IgD-negative memory B cell (primary cell): ENCODE results near the gene ZNF91. TPM values are rescaled to one million over a fixed set of nuclear protein-coding genes. Genes with fewer than 3 reads are reported as not detected.
"Not testable (repeated sequence)": the region's sequence is repeated elsewhere in the genome, so short reads cannot be mapped to it uniquely, and the experiment has no call there.

Experiments
- H3K27ac Mint-ChIP-seq, 3 donors: one replicate each; pipeline ENCODE4 v1.8.0; 2020 to 2022; ENCODE audit warnings: mild to moderate bottlenecking in 3 of 3, mixed read lengths in 3 of 3, moderate library complexity in 1 of 3
- H3K27me3 Mint-ChIP-seq: one replicate; pipeline ENCODE4 v1.8.0; 2021; ENCODE audit warnings: mixed read lengths
- H3K36me3 Mint-ChIP-seq: one replicate; pipeline ENCODE4 v1.8.0; 2020; ENCODE audit warnings: mild to moderate bottlenecking, mixed read lengths
- H3K4me1 Mint-ChIP-seq, 3 donors: one replicate each; pipeline ENCODE4 v1.8.0; 2020 to 2022; ENCODE audit warnings: mixed read lengths in 3 of 3, mild to moderate bottlenecking in 1 of 3
- H3K4me3 Mint-ChIP-seq, 4 donors: one replicate each; pipeline ENCODE4 v1.8.0; 2020 to 2022; ENCODE audit warnings: mild to moderate bottlenecking in 4 of 4, mixed read lengths in 4 of 4, moderate library complexity in 3 of 4
- H3K9me3 Mint-ChIP-seq, 3 donors: one replicate each; pipeline ENCODE4 v1.8.0; 2020 to 2021; ENCODE audit warnings: mixed read lengths in 3 of 3, mild to moderate bottlenecking in 1 of 3
- polyA plus RNA-seq: library from polyadenylated mRNA; unstranded; fragments of 300-500 nt; fragmentation: Illumina TruSeq; gene quantifications from one replicate; pipeline ENCODE4 v1.2.3, GENCODE V29; 2021

The ZNF91 gene
- polyA plus RNA-seq, 1 donor from 2014 or later: 32.3 TPM

GRCh38 chr19:23406091-23406490 is 10.8 kb upstream of the ZNF91 start:
- H3K36me3 Mint-ChIP-seq: no peaks in the 10 kb centered on the region
- H3K27ac Mint-ChIP-seq: no peak overlapping the region
- H3K27me3 Mint-ChIP-seq: no peaks in the 10 kb centered on the region
- peaks cover 0 to 2% (median 2%) of the 10 kb centered on the region in 3 donors for H3K4me1 Mint-ChIP-seq
- no peak overlapping the region for H3K4me3 Mint-ChIP-seq
- H3K9me3 Mint-ChIP-seq: peaks cover 0 to 2% (median 0%) of the 10 kb centered on the region in 3 donors

DNA sequence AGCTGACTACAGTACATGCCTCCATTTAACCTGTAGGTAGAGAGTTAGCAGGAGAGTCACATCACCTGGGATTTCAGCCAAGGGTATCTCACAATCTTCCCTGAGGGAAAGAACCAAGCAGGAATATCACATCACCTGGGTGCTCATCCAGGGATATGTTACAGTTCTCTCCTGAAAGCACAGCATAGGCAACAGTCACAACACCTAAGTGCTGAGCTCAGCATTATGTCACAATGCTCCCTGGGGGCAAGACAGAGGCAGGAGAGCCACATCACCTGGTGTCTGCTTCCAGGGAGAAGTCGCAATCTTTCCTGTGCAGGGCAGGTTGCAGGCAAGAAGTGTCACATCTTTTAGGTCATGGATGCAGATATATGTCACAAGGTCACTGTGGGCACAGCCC is 9.4 kb upstream of the ZNF91 start:
- Mint-ChIP-seq H3K4me3 (no peak overlapping the region), H3K36me3 (no peaks in the 10 kb centered on the region), H3K4me1 (peaks cover 0 to 2% (median 2%) of the 10 kb centered on the region in 3 donors), H3K9me3 (peaks cover 0 to 2% (median 2%) of the 10 kb centered on the region in 3 donors), H3K27ac (no peak overlapping the region), H3K27me3 (no peaks in the 10 kb centered on the region)

DNA sequence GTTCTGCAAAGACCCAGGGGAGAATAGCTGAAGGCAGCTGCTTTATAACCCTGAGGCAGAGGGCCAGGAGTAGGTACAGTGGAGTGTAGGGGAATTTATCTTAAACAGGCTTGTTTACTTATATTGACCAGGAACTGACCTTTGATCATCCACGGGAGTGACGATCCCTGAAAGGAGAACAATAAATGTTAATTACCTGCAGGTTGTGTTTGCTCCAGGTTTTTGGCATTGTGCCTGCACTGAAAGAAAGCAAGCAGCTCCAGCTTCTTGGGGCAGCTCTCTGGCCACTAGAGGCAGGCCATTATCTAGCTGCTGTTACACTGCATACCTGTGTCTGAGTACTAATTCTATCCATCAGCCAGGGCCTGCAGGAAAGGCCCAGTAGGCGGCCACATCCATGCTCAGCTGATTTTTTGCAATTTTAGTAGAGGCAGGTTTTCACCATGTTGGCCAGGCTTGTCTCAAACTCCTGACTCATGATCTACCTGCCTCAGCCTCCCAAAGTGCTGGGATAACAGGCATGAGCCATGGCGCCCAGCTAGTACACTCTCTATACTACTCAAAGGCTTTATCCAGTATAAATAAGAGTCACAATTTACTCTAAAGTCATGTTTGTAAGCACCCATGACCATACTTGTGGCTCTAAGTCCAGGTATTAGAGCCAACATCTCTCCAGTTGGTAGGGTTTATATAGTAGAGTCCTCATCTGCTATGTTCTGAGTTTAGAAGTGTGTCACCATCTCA is 8.5 kb upstream of the ZNF91 start:
- H3K27ac Mint-ChIP-seq: no peak overlapping the region
- H3K27me3 Mint-ChIP-seq: no peaks in the 10 kb centered on the region
- peaks cover 0 to 1% (median 0%) of the 10 kb centered on the region in 3 donors for H3K4me1 Mint-ChIP-seq
- no peaks in the 10 kb centered on the region for H3K36me3 Mint-ChIP-seq
- H3K4me3 Mint-ChIP-seq: no peak overlapping the region
- peaks cover 0 to 2% (median 2%) of the 10 kb centered on the region in 3 donors for H3K9me3 Mint-ChIP-seq

GRCh38 chr19:23403052-23403451 is 7.8 kb upstream of the ZNF91 start:
- Mint-ChIP-seq H3K27ac (no peak overlapping the region), H3K4me3 (no peak overlapping the region), H3K27me3 (no peaks in the 10 kb centered on the region), H3K36me3 (no peaks in the 10 kb centered on the region), H3K9me3 (peaks cover 0 to 2% (median 2%) of the 10 kb centered on the region in 3 donors), H3K4me1 (no peaks in the 10 kb centered on the region)

DNA sequence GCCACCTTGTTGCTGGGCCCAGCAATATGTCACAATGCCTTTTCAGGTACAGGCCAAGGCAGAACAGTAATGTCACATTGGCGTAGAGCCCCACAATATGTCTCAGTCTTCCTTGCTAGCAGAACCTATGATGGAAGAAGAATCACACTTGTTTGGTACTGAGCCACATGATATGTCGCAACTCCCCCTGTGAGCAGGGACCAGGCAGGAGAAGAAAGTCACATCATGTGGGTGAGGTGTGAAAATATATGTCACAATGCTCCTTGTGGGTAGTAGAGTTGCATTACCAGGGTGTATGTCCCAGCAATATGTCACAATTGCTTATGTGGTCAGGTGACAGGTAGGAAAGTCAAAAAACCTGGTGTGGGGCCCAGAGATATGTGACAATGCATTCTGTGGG is 7.1 kb upstream of the ZNF91 start:
- H3K36me3 Mint-ChIP-seq: no peaks in the 10 kb centered on the region
- no peak overlapping the region for H3K27ac Mint-ChIP-seq
- no peak overlapping the region for H3K4me3 Mint-ChIP-seq
- H3K27me3 Mint-ChIP-seq: no peaks in the 10 kb centered on the region
- H3K4me1 Mint-ChIP-seq: no peaks in the 10 kb centered on the region
- H3K9me3 Mint-ChIP-seq: peaks cover 0 to 2% (median 2%) of the 10 kb centered on the region in 3 donors

- no peak overlapping the region for H3K4me3 Mint-ChIP-seq
- H3K27me3 Mint-ChIP-seq: no peaks in the 10 kb centered on the region
- H3K27ac Mint-ChIP-seq: no peak overlapping the region
- no peaks in the 10 kb centered on the region for H3K36me3 Mint-ChIP-seq
- no peaks in the 10 kb centered on the region for H3K4me1 Mint-ChIP-seq
- peaks cover 0 to 2% (median under 1%) of the 10 kb centered on the region in 3 donors for H3K9me3 Mint-ChIP-seq
Measured at GRCh38 chr19:23401086-23401610, 5.9 kb upstream of the ZNF91 start.

DNA sequence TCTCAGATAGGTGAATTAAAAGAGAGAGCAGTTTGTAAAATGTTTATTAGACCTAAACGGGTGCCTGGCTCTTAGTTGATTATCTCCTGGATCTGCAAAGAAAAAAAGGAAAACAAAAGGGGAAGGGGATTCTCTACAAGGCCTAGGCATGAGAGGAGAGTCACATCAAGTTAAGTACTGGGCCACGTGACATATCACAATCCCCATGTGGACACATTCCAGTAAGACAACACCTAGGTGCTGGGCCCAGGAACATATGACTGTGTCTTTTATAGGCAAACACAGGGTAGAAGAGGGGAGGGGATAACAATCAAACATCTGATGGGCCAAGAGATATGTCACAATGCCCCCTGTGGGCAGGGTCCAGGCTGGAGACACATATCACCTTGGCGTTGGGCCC is 4.2 kb upstream of the ZNF91 start:
- no peaks in the 10 kb centered on the region for H3K27me3 Mint-ChIP-seq
- H3K4me1 Mint-ChIP-seq: peaks cover 0 to 5% (median 0%) of the 10 kb centered on the region in 3 donors
- no peaks in the 10 kb centered on the region for H3K36me3 Mint-ChIP-seq

DNA sequence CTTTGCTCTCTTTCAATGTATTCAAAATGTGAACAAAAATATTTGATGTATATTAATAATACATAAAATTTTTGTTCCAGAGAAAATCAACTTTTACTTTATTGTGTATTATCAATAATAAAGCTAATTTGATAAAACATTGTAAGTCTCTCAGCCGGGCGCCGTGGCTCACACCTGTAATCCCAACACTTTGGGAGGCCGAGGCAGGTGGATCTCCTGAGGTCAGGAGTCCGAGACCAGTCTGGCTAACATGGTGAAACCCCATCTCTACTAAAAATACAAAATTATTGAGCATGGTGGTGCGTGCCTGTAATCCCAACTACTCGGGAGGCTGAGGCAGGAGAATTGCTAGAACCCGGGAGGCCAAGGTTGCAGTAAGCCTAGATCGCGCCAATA is 449 bp upstream of the ZNF91 start:
- not testable (repeated sequence) for H3K36me3 Mint-ChIP-seq, H3K27me3 Mint-ChIP-seq, H3K9me3 Mint-ChIP-seq
- peaks cover 20 to 28% (median 23%) of the 10 kb centered on the region in 3 donors for H3K4me1 Mint-ChIP-seq
- peak overlapping the region; percentile 80 to 99 (median 97) for H3K27ac Mint-ChIP-seq
- H3K4me3 Mint-ChIP-seq: peak overlapping the region in 3 of 4 donors; percentile 99 to 100 (median 99)

More for the DNA sequence above, 4.2 kb upstream of the ZNF91 start:
- no peak overlapping the region for H3K4me3 Mint-ChIP-seq
- H3K27ac Mint-ChIP-seq: no peak overlapping the region
- peaks cover 0 to 2% (median 0%) of the 10 kb centered on the region in 3 donors for H3K9me3 Mint-ChIP-seq

DNA sequence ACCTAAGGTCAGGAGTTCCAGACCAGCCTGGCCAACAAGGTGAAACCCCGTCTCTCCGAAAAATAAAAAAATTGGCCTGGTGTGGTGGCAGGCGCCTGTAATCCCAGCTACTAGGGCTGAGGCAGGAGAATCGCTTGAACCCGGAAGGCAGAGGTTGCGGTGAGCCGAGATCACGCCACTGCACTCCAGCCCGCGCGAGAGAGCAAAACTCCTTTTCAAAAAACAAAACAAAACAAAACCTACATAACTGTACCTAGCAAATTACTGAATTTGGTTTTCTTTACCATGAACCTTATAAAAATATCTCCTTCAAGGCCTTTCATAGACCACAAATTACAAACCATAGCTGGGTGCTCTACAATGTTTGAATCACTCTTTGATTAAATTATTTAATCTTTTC is 760 bp downstream of the ZNF91 start:
- Mint-ChIP-seq H3K36me3 (peaks cover 11% of the 10 kb centered on the region), H3K9me3 (no peaks in the 10 kb centered on the region), H3K4me3 (peak overlapping the region; percentile 97 to 100 (median 99)), H3K27ac (peak overlapping the region; percentile 97 to 99 (median 98)), H3K4me1 (peaks cover 23 to 31% (median 28%) of the 10 kb centered on the region in 3 donors), H3K27me3 (no peaks in the 10 kb centered on the region)

GRCh38 chr19:23393121-23393520 is 2.1 kb downstream of the ZNF91 start:
- Mint-ChIP-seq H3K36me3 (peaks cover 22% of the 10 kb centered on the region), H3K9me3 (peaks cover 0 to 2% (median 0%) of the 10 kb centered on the region in 3 donors), H3K27ac (peak overlapping the region in 2 of 3 donors; percentile 32 to 99), H3K4me1 (peaks cover 27 to 39% (median 36%) of the 10 kb centered on the region in 3 donors), H3K27me3 (no peaks in the 10 kb centered on the region), H3K4me3 (peak overlapping the region; percentile 3 to 100 (median 89))

GRCh38 chr19:23391236-23391635 is 4.0 kb downstream of the ZNF91 start:
- Mint-ChIP-seq H3K4me3 (peak overlapping the region in 1 of 4 donors; percentile 41), H3K27ac (no peak overlapping the region), H3K4me1 (peaks cover 27 to 47% (median 43%) of the 10 kb centered on the region in 3 donors), H3K27me3 (no peaks in the 10 kb centered on the region), H3K36me3 (peaks cover 29% of the 10 kb centered on the region), H3K9me3 (peaks cover 2 to 9% (median 2%) of the 10 kb centered on the region in 3 donors)

GRCh38 chr19:23385404-23385803 is 9.9 kb downstream of the ZNF91 start:
- Mint-ChIP-seq H3K27ac (no peak overlapping the region), H3K36me3 (peaks cover 47% of the 10 kb centered on the region), H3K4me1 (peaks cover 12 to 33% (median 30%) of the 10 kb centered on the region in 3 donors), H3K9me3 (peaks cover 6 to 32% (median 12%) of the 10 kb centered on the region in 3 donors), H3K4me3 (no peak overlapping the region), H3K27me3 (no peaks in the 10 kb centered on the region)

GRCh38 chr19:23384858-23385257 is 10.4 kb downstream of the ZNF91 start:
- Mint-ChIP-seq H3K27ac (peak overlapping the region in 1 of 3 donors; percentile 23), H3K9me3 (peaks cover 6 to 35% (median 14%) of the 10 kb centered on the region in 3 donors), H3K36me3 (peaks cover 47% of the 10 kb centered on the region), H3K4me1 (peaks cover 11 to 32% (median 30%) of the 10 kb centered on the region in 3 donors), H3K4me3 (peak overlapping the region in 2 of 4 donors; percentile 17 to 45), H3K27me3 (no peaks in the 10 kb centered on the region)

DNA sequence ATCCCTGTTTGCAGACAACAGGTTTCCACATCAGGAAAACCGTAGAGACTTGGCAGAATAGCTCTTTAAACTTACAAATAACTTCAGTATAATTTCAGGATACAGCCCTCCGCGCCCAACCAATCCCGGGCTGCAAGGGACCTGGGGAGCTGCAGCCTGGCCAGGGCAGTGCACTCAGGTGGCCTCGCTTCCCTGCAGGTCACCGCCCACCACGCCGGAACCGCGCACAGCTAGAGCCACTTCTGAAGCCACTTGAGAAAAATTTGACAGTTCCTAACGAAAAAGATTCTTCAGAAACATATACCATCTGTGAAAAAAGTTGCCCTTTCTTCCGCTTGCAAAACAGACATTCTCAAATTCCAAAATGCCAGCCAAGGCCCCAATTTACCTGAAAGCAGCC is 11.1 kb downstream of the ZNF91 start:
- Mint-ChIP-seq H3K27me3 (no peaks in the 10 kb centered on the region), H3K36me3 (peaks cover 43% of the 10 kb centered on the region), H3K4me3 (no peak overlapping the region), H3K9me3 (peaks cover 6 to 37% (median 18%) of the 10 kb centered on the region in 3 donors), H3K27ac (no peak overlapping the region), H3K4me1 (peaks cover 6 to 27% (median 24%) of the 10 kb centered on the region in 3 donors)

- Mint-ChIP-seq H3K9me3 (peaks cover 6 to 37% (median 18%) of the 10 kb centered on the region in 3 donors), H3K27me3 (no peaks in the 10 kb centered on the region), H3K4me1 (peaks cover 4 to 25% (median 19%) of the 10 kb centered on the region in 3 donors), H3K4me3 (no peak overlapping the region), H3K36me3 (peaks cover 36% of the 10 kb centered on the region), H3K27ac (no peak overlapping the region)
Measured at GRCh38 chr19:23382955-23383354, 12.3 kb downstream of the ZNF91 start.
